ENCODE measurements around the gene ZNF800. TPM values are rescaled to one million over a fixed set of nuclear protein-coding genes. Genes with fewer than 3 reads are reported as not detected.
"Not testable (repeated sequence)": the region's sequence is repeated elsewhere in the genome, so short reads cannot be mapped to it uniquely, and the experiment has no call there.

The ZNF800 gene
- polyA plus RNA-seq, 1 donor (not counting 4 experiments of a cell fraction or from before 2014, with no cell fraction given): 18.0 TPM

- H3K27ac ChIP-seq (ENCODE audit: control insufficient read depth, insufficient read depth, low read length): no peak overlapping the region
- H3K9me1 ChIP-seq (ENCODE audit: control insufficient read depth, extremely low read depth, insufficient read depth, low read length): no peaks in the 10 kb centered on the region
- no peaks in the 10 kb centered on the region for H3K9me3 ChIP-seq (ENCODE audit: control insufficient read depth, low read depth, low read length)
- H3K4me1 ChIP-seq (ENCODE audit: control insufficient read depth, extremely low read depth, insufficient read depth, low read length): no peaks in the 10 kb centered on the region
- H3K4me2 ChIP-seq (ENCODE audit: control insufficient read depth, extremely low read depth, insufficient read depth, low read depth, low read length): no peak overlapping the region
- no peak overlapping the region for H3K9ac ChIP-seq (ENCODE audit: control insufficient read depth, extremely low read depth, insufficient read depth, low read length)
- H3K4me3 ChIP-seq (ENCODE audit: control insufficient read depth in 2 of 3, extremely low read depth in 1 of 3, insufficient read depth in 2 of 3, low read depth in 1 of 3, low read length in 3 of 3): no peak overlapping the region
- FAIRE-seq (no peak), DNase-seq (ENCODE audit: low read depth, low spot score) (no peak)
- TF ChIP-seq EZH2 (IDR thresholded peaks at IDR 0.05; ENCODE audit: low read length) (no peak), CTCF (optimal IDR thresholded peaks at IDR 0.05 in 1 of 3, IDR thresholded peaks at IDR 0.05 in 1 of 3, conservative IDR thresholded peaks at IDR 0.05 in 1 of 3; ENCODE audit: extremely low read depth in 1 of 3, insufficient read depth in 2 of 3, low read length in 3 of 3) (no peak)
- no peak overlapping the region for H2AFZ ChIP-seq (ENCODE audit: control insufficient read depth, low read length)
- H3K36me3 ChIP-seq (ENCODE audit: control insufficient read depth in 2 of 2, extremely low read depth in 1 of 2, insufficient read depth in 2 of 2, low read length in 2 of 2): no peaks in the 10 kb centered on the region
- no peaks in the 10 kb centered on the region for H4K20me1 ChIP-seq (ENCODE audit: control insufficient read depth, extremely low read depth, insufficient read depth, low read length)
- H3K79me2 ChIP-seq (ENCODE audit: control insufficient read depth, insufficient read depth, low read length): no peaks in the 10 kb centered on the region
- dilution Hi-C loops (cut with MboI; ENCODE audit: extremely low pct_ligation_motif_present, low sequenced_read_pairs): no loop called here
- no peaks in the 10 kb centered on the region for H3K27me3 ChIP-seq (ENCODE audit: control insufficient read depth, extremely low read depth, insufficient read depth, low read length)
These were observed 12.0 kb upstream of the ZNF800 start for GRCh38 chr7:127404286-127405072.

GRCh38 chr7:127396184-127396583, 3.7 kb upstream of the ZNF800 start:
- Histone ChIP-seq H3K36me3 (ENCODE audit: control insufficient read depth in 2 of 2, extremely low read depth in 1 of 2, insufficient read depth in 2 of 2, low read length in 2 of 2) (no peaks in the 10 kb centered on the region), H3K4me2 (ENCODE audit: control insufficient read depth, extremely low read depth, insufficient read depth, low read depth, low read length) (no peak overlapping the region), H3K27ac (ENCODE audit: control insufficient read depth, insufficient read depth, low read length) (no peak overlapping the region), H3K9ac (ENCODE audit: control insufficient read depth, extremely low read depth, insufficient read depth, low read length) (no peak overlapping the region), H2AFZ (ENCODE audit: control insufficient read depth, low read length) (no peak overlapping the region), H3K79me2 (ENCODE audit: control insufficient read depth, insufficient read depth, low read length) (peaks cover 14% of the 10 kb centered on the region), H3K4me3 (ENCODE audit: control insufficient read depth in 2 of 3, extremely low read depth in 1 of 3, insufficient read depth in 2 of 3, low read depth in 1 of 3, low read length in 3 of 3) (no peak overlapping the region), H3K9me1 (ENCODE audit: control insufficient read depth, extremely low read depth, insufficient read depth, low read length) (no peaks in the 10 kb centered on the region), H3K4me1 (ENCODE audit: control insufficient read depth, extremely low read depth, insufficient read depth, low read length) (peaks cover 6% of the 10 kb centered on the region), H4K20me1 (ENCODE audit: control insufficient read depth, extremely low read depth, insufficient read depth, low read length) (no peaks in the 10 kb centered on the region), H3K9me3 (ENCODE audit: control insufficient read depth, low read depth, low read length) (no peaks in the 10 kb centered on the region), H3K27me3 (ENCODE audit: control insufficient read depth, extremely low read depth, insufficient read depth, low read length) (no peaks in the 10 kb centered on the region)
- FAIRE-seq (no peak), DNase-seq (ENCODE audit: low read depth, low spot score) (no peak)
- dilution Hi-C loops (cut with MboI; ENCODE audit: extremely low pct_ligation_motif_present, low sequenced_read_pairs): no loop called here
- TF ChIP-seq CTCF (optimal IDR thresholded peaks at IDR 0.05 in 1 of 3, IDR thresholded peaks at IDR 0.05 in 1 of 3, conservative IDR thresholded peaks at IDR 0.05 in 1 of 3; ENCODE audit: extremely low read depth in 1 of 3, insufficient read depth in 2 of 3, low read length in 3 of 3): no peak
- no peak for TF ChIP-seq EZH2 (IDR thresholded peaks at IDR 0.05; ENCODE audit: low read length)

- dilution Hi-C loops (cut with MboI; ENCODE audit: extremely low pct_ligation_motif_present, low sequenced_read_pairs); H2AFZ ChIP-seq (ENCODE audit: control insufficient read depth, low read length); H4K20me1 ChIP-seq (ENCODE audit: control insufficient read depth, extremely low read depth, insufficient read depth, low read length); DNase-seq (ENCODE audit: low read depth, low spot score); H3K36me3 ChIP-seq (ENCODE audit: control insufficient read depth in 2 of 2, extremely low read depth in 1 of 2, insufficient read depth in 2 of 2, low read length in 2 of 2); H3K27ac ChIP-seq (ENCODE audit: control insufficient read depth, insufficient read depth, low read length); H3K9me1 ChIP-seq (ENCODE audit: control insufficient read depth, extremely low read depth, insufficient read depth, low read length); FAIRE-seq; H3K4me2 ChIP-seq (ENCODE audit: control insufficient read depth, extremely low read depth, insufficient read depth, low read depth, low read length); H3K27me3 ChIP-seq (ENCODE audit: control insufficient read depth, extremely low read depth, insufficient read depth, low read length); H3K9me3 ChIP-seq (ENCODE audit: control insufficient read depth, low read depth, low read length); H3K4me3 ChIP-seq (ENCODE audit: control insufficient read depth in 2 of 3, extremely low read depth in 1 of 3, insufficient read depth in 2 of 3, low read depth in 1 of 3, low read length in 3 of 3); H3K9ac ChIP-seq (ENCODE audit: control insufficient read depth, extremely low read depth, insufficient read depth, low read length): not testable (repeated sequence)
- Histone ChIP-seq H3K79me2 (ENCODE audit: control insufficient read depth, insufficient read depth, low read length) (peaks cover 24% of the 10 kb centered on the region), H3K4me1 (ENCODE audit: control insufficient read depth, extremely low read depth, insufficient read depth, low read length) (peaks cover 12% of the 10 kb centered on the region)
These were observed 2.6 kb upstream of the ZNF800 start for GRCh38 chr7:127395104-127395503.
